Central memory CD8-positive, alpha-beta T cell (primary cell): Measurements from ENCODE around the gene TRIO.
A peak's percentile ranks its signal among the peaks of the same experiment; 100 is the strongest.

ENCODE experiments used
- ATAC-seq: fragments of 150-1000 bp; cut with Tn5 transposase; replicated peaks from 2 replicates; pipeline ENCODE4 v1.10.0; 2022; ENCODE audit warnings: mild to moderate bottlenecking, moderate FRiP score, moderate number of reproducible peaks; ENCODE audit not compliant: poor library complexity, severe bottlenecking; ENCODE audit errors: extremely low read depth
- DNase-seq, 2 donors: peaks; one replicate each; pipeline ENCODE4 v3.0.0; 2021; ENCODE audit warnings: low spot score in 2 of 2
- H3K27ac Mint-ChIP-seq: one replicate; pipeline ENCODE4 v1.8.0; 2022; ENCODE audit warnings: low read depth, mild to moderate bottlenecking, moderate library complexity, mixed read lengths
- H3K27me3 Mint-ChIP-seq: one replicate; pipeline ENCODE4 v1.8.0; 2022; ENCODE audit warnings: mixed read lengths
- H3K36me3 Mint-ChIP-seq: one replicate; pipeline ENCODE4 v1.8.0; 2022; ENCODE audit warnings: mild to moderate bottlenecking, moderate library complexity, mixed read lengths; ENCODE audit not compliant: insufficient read depth
- H3K4me1 Mint-ChIP-seq: one replicate; pipeline ENCODE4 v1.8.0; 2022; ENCODE audit warnings: mixed read lengths
- H3K4me3 Mint-ChIP-seq: one replicate; pipeline ENCODE4 v1.8.0; 2022; ENCODE audit warnings: mild to moderate bottlenecking, moderate library complexity, mixed read lengths
- H3K9me3 Mint-ChIP-seq: one replicate; pipeline ENCODE4 v1.8.0; 2022; ENCODE audit warnings: mixed read lengths

The TRIO gene

GRCh38 chr5:14261856-14262611 lies 118.9 kb downstream of the TRIO start:
- ATAC-seq, result peak; percentile 59
- H3K27ac Mint-ChIP-seq, result no peak overlapping the region

GRCh38 chr5:14263113-14263512 lies 120.0 kb downstream of the TRIO start:
- H3K4me3 Mint-ChIP-seq, result no peak overlapping the region
- peaks cover 3% of the 10 kb centered on the region for H3K27me3 Mint-ChIP-seq
- peaks cover 11% of the 10 kb centered on the region for H3K4me1 Mint-ChIP-seq
- DNase-seq (no peak), ATAC-seq (no peak)
- no peak overlapping the region for H3K27ac Mint-ChIP-seq
- peaks cover 2% of the 10 kb centered on the region for H3K36me3 Mint-ChIP-seq
- no peaks in the 10 kb centered on the region for H3K9me3 Mint-ChIP-seq

More at GRCh38 chr5:14261856-14262611, 118.9 kb downstream of the TRIO start:
- Mint-ChIP-seq H3K9me3 (no peaks in the 10 kb centered on the region), H3K4me3 (no peak overlapping the region), H3K4me1 (peaks cover 11% of the 10 kb centered on the region), H3K27me3 (no peaks in the 10 kb centered on the region), H3K36me3 (peaks cover 2% of the 10 kb centered on the region)
- DNase-seq, result no peak

DNA sequence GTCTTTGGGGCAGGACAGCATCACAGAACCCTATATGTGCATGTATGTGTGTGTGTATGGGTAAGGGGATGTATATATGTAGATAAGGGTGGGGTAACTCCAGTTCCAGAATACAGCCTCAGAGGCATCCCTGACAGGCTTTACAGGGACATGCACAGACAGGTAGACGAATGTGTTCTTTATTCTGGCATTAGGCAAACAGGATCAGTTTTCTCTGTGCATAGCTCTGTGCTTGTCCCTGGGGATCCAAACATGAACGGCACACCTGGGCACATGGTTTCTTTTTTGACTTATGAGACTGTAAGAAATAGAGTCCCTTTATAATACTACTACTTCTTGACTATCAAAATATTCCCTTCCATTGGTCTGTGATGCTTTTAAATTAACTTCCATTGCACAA lies 120.6 kb downstream of the TRIO start:
- Mint-ChIP-seq H3K27me3 (peaks cover 9% of the 10 kb centered on the region), H3K4me1 (peaks cover 11% of the 10 kb centered on the region), H3K27ac (no peak overlapping the region), H3K36me3 (peaks cover 2% of the 10 kb centered on the region), H3K9me3 (no peaks in the 10 kb centered on the region), H3K4me3 (no peak overlapping the region)
- DNase-seq (no peak), ATAC-seq (no peak)

GRCh38 chr5:14264605-14265316 lies 121.6 kb downstream of the TRIO start:
- Mint-ChIP-seq H3K27ac (no peak overlapping the region), H3K4me3 (peak overlapping the region; percentile 59), H3K27me3 (peaks cover 12% of the 10 kb centered on the region), H3K9me3 (no peaks in the 10 kb centered on the region), H3K36me3 (peaks cover 2% of the 10 kb centered on the region), H3K4me1 (peaks cover 6% of the 10 kb centered on the region)
- DNase-seq (peak; percentile 38 to 41), ATAC-seq (peak; percentile 69)

DNA sequence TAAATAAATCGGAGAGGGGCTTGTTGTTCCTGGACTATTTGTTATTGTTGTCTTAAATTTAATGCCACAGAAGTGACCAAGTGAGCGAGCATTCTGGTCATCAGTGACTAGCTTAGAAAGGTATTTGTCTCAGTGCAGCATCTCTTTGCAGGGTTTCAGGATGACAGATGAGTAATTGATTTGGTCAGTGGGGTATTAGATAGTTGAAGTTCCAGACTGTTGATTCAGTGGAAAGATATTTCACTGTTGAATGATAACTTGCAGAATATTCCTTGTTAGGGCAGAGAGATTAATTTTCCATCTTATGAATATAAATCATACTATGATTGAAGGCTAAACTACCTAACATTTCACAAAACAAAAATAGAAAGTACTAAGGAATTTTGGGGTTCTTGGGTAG lies 122.4 kb downstream of the TRIO start:
- ATAC-seq (no peak), DNase-seq (no peak)
- Mint-ChIP-seq H3K27me3 (peaks cover 12% of the 10 kb centered on the region), H3K27ac (no peak overlapping the region), H3K36me3 (peaks cover 2% of the 10 kb centered on the region), H3K4me1 (peaks cover 6% of the 10 kb centered on the region), H3K4me3 (no peak overlapping the region), H3K9me3 (no peaks in the 10 kb centered on the region)

- H3K4me3 Mint-ChIP-seq, result no peak overlapping the region
- H3K27me3 Mint-ChIP-seq, result peaks cover 12% of the 10 kb centered on the region
- no peaks in the 10 kb centered on the region for H3K9me3 Mint-ChIP-seq
- peaks cover 6% of the 10 kb centered on the region for H3K4me1 Mint-ChIP-seq
- no peak overlapping the region for H3K27ac Mint-ChIP-seq
- ATAC-seq, result no peak
- no peak for DNase-seq
- peaks cover 2% of the 10 kb centered on the region for H3K36me3 Mint-ChIP-seq
Observed at GRCh38 chr5:14266171-14266570, 123.0 kb downstream of the TRIO start.

DNA sequence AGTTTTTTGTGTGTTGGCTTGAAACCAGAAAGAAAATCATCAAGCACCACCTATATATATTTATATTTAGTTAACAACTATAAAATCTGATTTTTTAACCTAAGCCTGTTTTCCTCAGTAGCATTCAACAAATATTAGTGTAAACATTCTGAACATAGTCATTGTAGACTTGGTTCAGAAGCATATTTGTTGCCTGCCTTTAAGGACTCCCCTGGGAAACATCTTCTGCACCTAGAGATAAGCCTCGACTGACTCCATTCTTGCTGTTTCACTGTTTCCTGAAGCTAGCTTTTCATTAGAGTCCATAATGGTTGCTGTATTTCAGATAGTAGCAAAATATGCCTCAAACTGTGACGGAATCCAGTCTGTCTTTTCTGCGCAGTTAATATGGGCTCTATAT lies 123.5 kb downstream of the TRIO start:
- Mint-ChIP-seq H3K27ac (no peak overlapping the region), H3K27me3 (peaks cover 12% of the 10 kb centered on the region), H3K4me1 (peaks cover 6% of the 10 kb centered on the region), H3K9me3 (no peaks in the 10 kb centered on the region), H3K4me3 (no peak overlapping the region), H3K36me3 (peaks cover 4% of the 10 kb centered on the region)
- ATAC-seq, result no peak
- DNase-seq, result no peak

DNA sequence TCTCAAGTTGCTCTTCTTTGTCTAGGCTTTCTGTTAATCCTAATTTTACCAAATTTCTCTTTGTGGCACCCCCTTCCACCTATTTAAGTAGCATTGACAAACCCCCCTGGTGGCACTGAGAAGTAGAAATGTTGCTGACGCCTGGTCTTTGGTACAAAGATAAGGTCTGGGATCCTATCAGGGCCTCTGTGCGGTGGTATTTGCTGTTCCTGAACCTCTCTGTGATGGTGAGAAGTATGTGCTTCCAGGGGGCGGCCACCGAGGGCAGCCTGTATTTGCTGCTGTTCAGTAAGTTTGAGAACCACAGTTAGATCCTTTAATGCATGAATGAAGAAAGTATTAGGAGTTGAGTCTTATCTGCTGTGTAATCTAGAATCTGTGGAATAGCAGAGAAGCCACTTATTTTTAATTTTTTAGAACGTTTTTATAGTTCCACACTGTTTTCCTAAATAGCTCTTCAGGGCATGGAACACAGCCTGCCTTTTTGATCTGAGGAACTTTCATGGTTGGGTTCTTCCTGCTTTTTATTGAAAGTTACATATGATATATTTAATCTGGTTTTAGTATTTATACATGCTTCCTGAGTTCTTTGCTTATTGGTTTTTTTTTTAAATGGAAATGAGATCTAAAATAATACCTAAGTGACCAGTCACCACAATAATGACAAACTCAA lies 124.2 kb downstream of the TRIO start:
- Mint-ChIP-seq H3K27me3 (peaks cover 12% of the 10 kb centered on the region), H3K36me3 (peaks cover 4% of the 10 kb centered on the region), H3K9me3 (no peaks in the 10 kb centered on the region), H3K4me3 (no peak overlapping the region), H3K27ac (no peak overlapping the region), H3K4me1 (peaks cover 6% of the 10 kb centered on the region)
- no peak for ATAC-seq
- DNase-seq, result no peak

GRCh38 chr5:14267991-14268708 lies 125.0 kb downstream of the TRIO start:
- Mint-ChIP-seq H3K4me1 (peaks cover 6% of the 10 kb centered on the region), H3K4me3 (no peak overlapping the region), H3K27ac (no peak overlapping the region), H3K36me3 (peaks cover 4% of the 10 kb centered on the region), H3K27me3 (peaks cover 12% of the 10 kb centered on the region), H3K9me3 (no peaks in the 10 kb centered on the region)
- DNase-seq (no peak), ATAC-seq (no peak)

DNA sequence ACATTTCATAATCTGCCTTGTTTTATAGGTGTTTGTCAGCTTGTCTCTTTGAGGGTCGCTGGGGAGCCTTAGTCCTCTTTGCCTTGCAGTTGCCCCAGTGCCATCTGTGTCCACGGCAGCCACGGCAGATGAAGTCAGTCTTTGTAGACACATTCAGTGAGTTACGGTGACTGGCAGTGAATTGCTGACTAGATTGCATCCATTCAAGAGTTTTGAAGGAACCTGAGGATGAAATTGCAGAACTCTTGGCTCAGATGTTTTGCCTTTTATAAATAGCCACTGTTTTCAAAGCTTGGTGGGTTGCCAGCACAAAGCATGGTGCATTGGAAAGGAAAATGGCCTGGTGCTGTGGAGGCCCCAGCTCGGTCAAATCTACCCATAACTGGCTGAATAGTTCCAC lies 125.6 kb downstream of the TRIO start:
- Mint-ChIP-seq H3K36me3 (peaks cover 4% of the 10 kb centered on the region), H3K9me3 (no peaks in the 10 kb centered on the region), H3K27me3 (peaks cover 12% of the 10 kb centered on the region), H3K27ac (no peak overlapping the region), H3K4me1 (peaks cover 6% of the 10 kb centered on the region), H3K4me3 (no peak overlapping the region)
- no peak for ATAC-seq
- no peak for DNase-seq

DNA sequence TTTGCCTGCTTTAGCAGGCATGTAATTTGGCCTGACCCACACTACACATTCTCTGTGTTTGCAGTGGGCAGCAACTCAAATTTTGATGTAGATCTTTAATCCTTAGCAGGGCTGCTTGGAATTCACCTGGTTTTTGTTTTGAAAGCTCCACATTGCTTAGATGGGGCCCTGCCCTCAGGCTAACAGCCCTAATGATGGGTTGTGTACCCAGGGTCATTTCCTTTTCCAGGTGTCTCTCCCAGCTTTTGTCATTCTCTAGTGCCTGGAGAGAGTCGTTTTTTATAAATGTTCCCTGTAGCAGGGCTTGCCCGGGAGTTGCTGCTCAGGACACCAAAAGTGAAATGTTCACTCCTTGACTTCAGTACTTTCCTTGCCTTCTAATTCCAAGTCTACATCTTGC lies 126.3 kb downstream of the TRIO start:
- ATAC-seq (no peak), DNase-seq (no peak)
- H3K4me3 Mint-ChIP-seq, result no peak overlapping the region
- no peak overlapping the region for H3K27ac Mint-ChIP-seq
- peaks cover 12% of the 10 kb centered on the region for H3K27me3 Mint-ChIP-seq
- H3K9me3 Mint-ChIP-seq, result no peaks in the 10 kb centered on the region
- peaks cover 4% of the 10 kb centered on the region for H3K36me3 Mint-ChIP-seq
- H3K4me1 Mint-ChIP-seq, result peaks cover 6% of the 10 kb centered on the region

DNA sequence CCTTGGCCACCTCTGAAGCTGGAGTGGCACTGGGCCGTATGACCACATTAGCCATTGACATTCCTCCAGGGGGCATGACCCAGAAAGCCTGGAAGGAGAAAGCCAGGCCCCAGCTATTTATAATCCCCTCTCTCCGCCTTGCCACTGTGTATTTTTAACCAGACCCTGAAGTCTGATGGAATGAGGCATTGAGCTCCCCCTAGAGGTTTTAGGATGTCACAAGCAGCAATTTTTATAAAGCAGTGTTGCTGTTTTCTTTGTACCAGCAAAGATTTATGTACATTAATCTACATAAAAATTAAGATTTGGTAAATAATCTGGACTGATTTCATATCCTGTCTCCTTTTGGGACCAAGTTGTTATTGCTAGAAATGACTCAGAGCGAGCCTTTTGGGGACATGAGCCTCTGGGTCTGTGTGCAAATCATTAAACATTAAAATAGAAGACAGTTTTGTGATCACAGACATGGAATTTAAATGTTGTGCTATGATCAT lies 127.1 kb downstream of the TRIO start:
- no peak overlapping the region for H3K27ac Mint-ChIP-seq
- no peaks in the 10 kb centered on the region for H3K4me1 Mint-ChIP-seq
- DNase-seq (no peak), ATAC-seq (no peak)
- no peaks in the 10 kb centered on the region for H3K9me3 Mint-ChIP-seq
- peaks cover 12% of the 10 kb centered on the region for H3K27me3 Mint-ChIP-seq
- no peak overlapping the region for H3K4me3 Mint-ChIP-seq
- peaks cover 3% of the 10 kb centered on the region for H3K36me3 Mint-ChIP-seq
